ENCODE data around the gene SLC23A2.

The SLC23A2 gene

DNA sequence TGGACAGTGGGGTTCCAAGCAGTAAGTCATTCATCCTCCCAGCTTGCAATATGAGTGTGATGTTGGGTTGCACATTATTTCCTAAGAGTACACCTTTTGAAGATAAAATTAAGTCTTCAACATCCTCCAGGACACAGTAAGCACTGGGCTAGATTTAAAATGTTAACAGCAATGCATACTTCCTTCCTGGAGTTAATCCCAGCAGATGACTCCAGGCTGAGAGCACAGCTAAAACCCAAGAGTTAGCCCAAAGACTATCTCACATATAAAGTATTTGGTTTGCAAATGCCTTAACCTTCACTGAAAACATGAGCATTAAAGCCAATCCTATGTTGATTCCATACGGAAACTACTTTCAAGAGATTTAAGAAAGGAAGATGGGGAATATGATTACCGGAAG, 69.2 kb downstream of the SLC23A2 start (continued):
- TF ChIP-seq TCF7L2 (IDR thresholded peaks at IDR 0.05; ENCODE audit: borderline replicate concordance, low read depth, low read length) (no peak), ZBTB17 (tag by site-specific recombination; IDR thresholded peaks at IDR 0.05) (no peak), ZNF274 (IDR thresholded peaks at IDR 0.05; ENCODE audit: low read length) (no peak), ZNF274 (tag by site-specific recombination; IDR thresholded peaks at IDR 0.05; ENCODE audit: borderline replicate concordance) (no peak), KLF8 (tag by site-specific recombination; IDR thresholded peaks at IDR 0.05) (no peak), SP3 (tag by site-specific recombination; IDR thresholded peaks at IDR 0.05) (no peak), ZNF544 (tag by site-specific recombination; IDR thresholded peaks at IDR 0.05) (no peak)
- TF ChIP-seq, protein P1, sequence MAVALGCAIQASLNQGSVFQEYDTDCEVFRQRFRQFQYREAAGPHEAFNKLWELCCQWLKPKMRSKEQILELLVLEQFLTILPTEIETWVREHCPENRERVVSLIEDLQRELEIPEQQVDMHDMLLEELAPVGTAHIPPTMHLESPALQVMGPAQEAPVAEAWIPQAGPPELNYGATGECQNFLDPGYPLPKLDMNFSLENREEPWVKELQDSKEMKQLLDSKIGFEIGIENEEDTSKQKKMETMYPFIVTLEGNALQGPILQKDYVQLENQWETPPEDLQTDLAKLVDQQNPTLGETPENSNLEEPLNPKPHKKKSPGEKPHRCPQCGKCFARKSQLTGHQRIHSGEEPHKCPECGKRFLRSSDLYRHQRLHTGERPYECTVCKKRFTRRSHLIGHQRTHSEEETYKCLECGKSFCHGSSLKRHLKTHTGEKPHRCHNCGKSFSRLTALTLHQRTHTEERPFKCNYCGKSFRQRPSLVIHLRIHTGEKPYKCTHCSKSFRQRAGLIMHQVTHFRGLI (tag by site-specific recombination; IDR thresholded peaks at IDR 0.05): no peak
- TF ChIP-seq, protein P2, sequence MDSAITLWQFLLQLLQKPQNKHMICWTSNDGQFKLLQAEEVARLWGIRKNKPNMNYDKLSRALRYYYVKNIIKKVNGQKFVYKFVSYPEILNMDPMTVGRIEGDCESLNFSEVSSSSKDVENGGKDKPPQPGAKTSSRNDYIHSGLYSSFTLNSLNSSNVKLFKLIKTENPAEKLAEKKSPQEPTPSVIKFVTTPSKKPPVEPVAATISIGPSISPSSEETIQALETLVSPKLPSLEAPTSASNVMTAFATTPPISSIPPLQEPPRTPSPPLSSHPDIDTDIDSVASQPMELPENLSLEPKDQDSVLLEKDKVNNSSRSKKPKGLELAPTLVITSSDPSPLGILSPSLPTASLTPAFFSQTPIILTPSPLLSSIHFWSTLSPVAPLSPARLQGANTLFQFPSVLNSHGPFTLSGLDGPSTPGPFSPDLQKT (IDR thresholded peaks at IDR 0.05; ENCODE audit: borderline replicate concordance, low read depth, low read length): no peak

DNA sequence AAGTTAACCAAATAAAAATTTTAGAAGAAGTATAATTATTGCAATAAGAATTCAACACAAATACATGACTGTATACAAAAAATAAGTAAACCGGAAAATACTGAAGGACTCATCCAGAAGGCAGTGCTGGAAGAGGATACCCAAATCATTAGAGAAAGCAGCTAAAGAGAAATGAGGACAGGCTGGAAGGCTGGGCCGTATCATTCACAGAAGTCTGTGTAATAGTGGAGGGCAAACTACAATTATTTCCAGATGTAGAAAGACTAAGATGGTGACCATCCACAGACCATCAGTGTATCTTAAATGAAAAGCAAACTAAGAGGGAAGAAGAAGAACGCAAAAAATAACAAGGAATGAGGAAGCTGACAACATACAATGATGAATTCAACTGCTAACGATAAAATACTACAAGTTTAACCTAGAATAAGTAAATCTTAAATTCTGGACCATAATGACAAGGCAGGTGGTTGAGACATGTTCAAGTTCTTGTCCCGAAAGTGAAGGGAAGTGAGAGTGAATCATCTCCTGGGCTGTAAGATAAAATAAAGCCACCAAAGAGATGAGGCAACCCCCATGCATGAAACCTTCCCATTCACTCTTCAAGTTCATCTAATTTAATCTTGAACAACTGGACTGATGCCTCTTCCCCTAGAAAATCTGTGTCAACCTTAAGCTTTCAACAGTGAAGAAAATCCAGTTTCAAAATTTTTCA, 71.5 kb downstream of the SLC23A2 start:
- TF ChIP-seq, protein P3, sequence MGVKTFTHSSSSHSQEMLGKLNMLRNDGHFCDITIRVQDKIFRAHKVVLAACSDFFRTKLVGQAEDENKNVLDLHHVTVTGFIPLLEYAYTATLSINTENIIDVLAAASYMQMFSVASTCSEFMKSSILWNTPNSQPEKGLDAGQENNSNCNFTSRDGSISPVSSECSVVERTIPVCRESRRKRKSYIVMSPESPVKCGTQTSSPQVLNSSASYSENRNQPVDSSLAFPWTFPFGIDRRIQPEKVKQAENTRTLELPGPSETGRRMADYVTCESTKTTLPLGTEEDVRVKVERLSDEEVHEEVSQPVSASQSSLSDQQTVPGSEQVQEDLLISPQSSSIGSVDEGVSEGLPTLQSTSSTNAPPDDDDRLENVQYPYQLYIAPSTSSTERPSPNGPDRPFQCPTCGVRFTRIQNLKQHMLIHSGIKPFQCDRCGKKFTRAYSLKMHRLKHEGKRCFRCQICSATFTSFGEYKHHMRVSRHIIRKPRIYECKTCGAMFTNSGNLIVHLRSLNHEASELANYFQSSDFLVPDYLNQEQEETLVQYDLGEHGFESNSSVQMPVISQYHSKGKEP (tag by site-specific recombination; IDR thresholded peaks at IDR 0.05): no peak
- TF ChIP-seq ZNF366 (tag by site-specific recombination; conservative IDR thresholded peaks at IDR 0.05) (no peak), ZNF23 (tag by site-specific recombination; IDR thresholded peaks at IDR 0.05; ENCODE audit: borderline replicate concordance) (no peak), ZNF184 (tag by site-specific recombination; IDR thresholded peaks at IDR 0.05) (no peak), ZBTB20 (tag by site-specific recombination; IDR thresholded peaks at IDR 0.05) (no peak), ZFHX2 (tag by site-specific recombination; conservative IDR thresholded peaks at IDR 0.05) (no peak), ZNF785 (tag by site-specific recombination; IDR thresholded peaks at IDR 0.05) (no peak), REPIN1 (tag by site-specific recombination; IDR thresholded peaks at IDR 0.05; ENCODE audit: low read depth) (no peak), ZNF239 (tag by site-specific recombination; IDR thresholded peaks at IDR 0.05) (no peak)
- TF ChIP-seq, protein P4, sequence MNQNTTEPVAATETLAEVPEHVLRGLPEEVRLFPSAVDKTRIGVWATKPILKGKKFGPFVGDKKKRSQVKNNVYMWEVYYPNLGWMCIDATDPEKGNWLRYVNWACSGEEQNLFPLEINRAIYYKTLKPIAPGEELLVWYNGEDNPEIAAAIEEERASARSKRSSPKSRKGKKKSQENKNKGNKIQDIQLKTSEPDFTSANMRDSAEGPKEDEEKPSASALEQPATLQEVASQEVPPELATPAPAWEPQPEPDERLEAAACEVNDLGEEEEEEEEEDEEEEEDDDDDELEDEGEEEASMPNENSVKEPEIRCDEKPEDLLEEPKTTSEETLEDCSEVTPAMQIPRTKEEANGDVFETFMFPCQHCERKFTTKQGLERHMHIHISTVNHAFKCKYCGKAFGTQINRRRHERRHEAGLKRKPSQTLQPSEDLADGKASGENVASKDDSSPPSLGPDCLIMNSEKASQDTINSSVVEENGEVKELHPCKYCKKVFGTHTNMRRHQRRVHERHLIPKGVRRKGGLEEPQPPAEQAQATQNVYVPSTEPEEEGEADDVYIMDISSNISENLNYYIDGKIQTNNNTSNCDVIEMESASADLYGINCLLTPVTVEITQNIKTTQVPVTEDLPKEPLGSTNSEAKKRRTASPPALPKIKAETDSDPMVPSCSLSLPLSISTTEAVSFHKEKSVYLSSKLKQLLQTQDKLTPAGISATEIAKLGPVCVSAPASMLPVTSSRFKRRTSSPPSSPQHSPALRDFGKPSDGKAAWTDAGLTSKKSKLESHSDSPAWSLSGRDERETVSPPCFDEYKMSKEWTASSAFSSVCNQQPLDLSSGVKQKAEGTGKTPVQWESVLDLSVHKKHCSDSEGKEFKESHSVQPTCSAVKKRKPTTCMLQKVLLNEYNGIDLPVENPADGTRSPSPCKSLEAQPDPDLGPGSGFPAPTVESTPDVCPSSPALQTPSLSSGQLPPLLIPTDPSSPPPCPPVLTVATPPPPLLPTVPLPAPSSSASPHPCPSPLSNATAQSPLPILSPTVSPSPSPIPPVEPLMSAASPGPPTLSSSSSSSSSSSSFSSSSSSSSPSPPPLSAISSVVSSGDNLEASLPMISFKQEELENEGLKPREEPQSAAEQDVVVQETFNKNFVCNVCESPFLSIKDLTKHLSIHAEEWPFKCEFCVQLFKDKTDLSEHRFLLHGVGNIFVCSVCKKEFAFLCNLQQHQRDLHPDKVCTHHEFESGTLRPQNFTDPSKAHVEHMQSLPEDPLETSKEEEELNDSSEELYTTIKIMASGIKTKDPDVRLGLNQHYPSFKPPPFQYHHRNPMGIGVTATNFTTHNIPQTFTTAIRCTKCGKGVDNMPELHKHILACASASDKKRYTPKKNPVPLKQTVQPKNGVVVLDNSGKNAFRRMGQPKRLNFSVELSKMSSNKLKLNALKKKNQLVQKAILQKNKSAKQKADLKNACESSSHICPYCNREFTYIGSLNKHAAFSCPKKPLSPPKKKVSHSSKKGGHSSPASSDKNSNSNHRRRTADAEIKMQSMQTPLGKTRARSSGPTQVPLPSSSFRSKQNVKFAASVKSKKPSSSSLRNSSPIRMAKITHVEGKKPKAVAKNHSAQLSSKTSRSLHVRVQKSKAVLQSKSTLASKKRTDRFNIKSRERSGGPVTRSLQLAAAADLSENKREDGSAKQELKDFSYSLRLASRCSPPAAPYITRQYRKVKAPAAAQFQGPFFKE (tag by site-specific recombination; IDR thresholded peaks at IDR 0.05; ENCODE audit: borderline replicate concordance): no peak
- ChIA-PET POLR2A (interaction anchor here (1.1 kb wide), 1 partner anchor 15 kb away, joined by 3 read pairs; no protein-coding TSS in a partner anchor), CTCF (interaction anchor here (0.6 kb wide), 1 partner anchor 19 kb away, joined by 3 read pairs; no protein-coding TSS in a partner anchor)
- Histone ChIP-seq H3K36me3 (ENCODE audit: control insufficient read depth in 2 of 2, insufficient read depth in 1 of 2, low read length in 2 of 2) (peaks cover 9 to 34% of the 10 kb centered on the region in 2 experiments; a peak in 2 of 3 replicates), H3K27ac (ENCODE audit: extremely low read depth, low read depth, low read length) (no peak overlapping the region), H3K4me3 (ENCODE audit: low read depth, low read length) (no peak overlapping the region), H3K9me3 (ENCODE audit: control insufficient read depth, insufficient read depth, low read depth, low read length) (no peaks in the 10 kb centered on the region), H3K4me1 (ENCODE audit: control insufficient read depth, insufficient read depth, low read length) (peaks cover 8% of the 10 kb centered on the region; the same call in 1 of the 2 replicates)

Data from HEK293 (cell line).